ENCODE results near the gene NT5C1A.

DNA sequence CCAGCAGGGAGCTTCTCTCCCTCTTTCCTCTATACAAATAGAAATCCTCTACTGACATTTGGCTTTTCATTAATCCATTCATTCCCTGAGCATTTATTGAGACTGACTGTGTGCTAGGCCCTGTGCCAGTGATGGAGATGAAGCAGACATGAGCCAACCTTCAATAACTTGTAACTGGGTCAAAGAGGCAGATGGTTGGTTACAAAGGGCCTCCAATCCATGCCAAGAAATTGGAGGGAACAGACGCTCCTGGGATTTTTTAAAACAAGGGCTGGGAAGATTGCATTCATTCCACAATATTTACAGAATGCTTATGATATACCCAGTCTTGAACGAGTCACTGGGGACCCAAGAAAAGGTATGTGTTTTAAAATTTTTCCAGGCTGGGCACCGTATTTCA is 13.2 kb upstream of the NT5C1A start:
- no peak for TF ChIP-seq CTCF (IDR thresholded peaks at IDR 0.05; ENCODE audit: poor library complexity)
- no peak for TF ChIP-seq EZH2phosphoT487 (IDR thresholded peaks at IDR 0.05; ENCODE audit: low read depth, severe bottlenecking, unreplicated experiment)

Data from hepatocyte (in vitro differentiated cells).